HCT116 (cell line): ENCODE data around the gene CCDC15. TPM values are rescaled to one million over a fixed set of nuclear protein-coding genes. Genes with fewer than 3 reads are reported as not detected.

Experiments
- ATAC-seq: fragments of 200-7000 bp; cut with Tn5 transposase; 2 replicates; pipeline ENCODE4 v1.9.1; 2020; ENCODE audit warnings: mild to moderate bottlenecking, moderate library complexity
- BruUV-seq: library from RNA; stranded (reverse); fragments of 400-500 nt; replicated peaks from 2 replicates; lab custom pipeline; 2021; lab: Mats Ljungman, UMichigan
- CTCF ChIA-PET: fragments of 300-600 bp; sonication (Branson Sonifier 250); formaldehyde crosslinking; loops from one replicate; lab custom pipeline; 2021; ENCODE audit warnings: antibody characterized with exemption; lab: Charles Lee
- POLR2A ChIA-PET: fragments of 300-600, 350-600 bp; sonication (Branson Sonifier 250); formaldehyde crosslinking; loops from one replicate; lab custom pipeline; 2021; ENCODE audit warnings: antibody characterized with exemption; lab: Charles Lee
- RAD21 ChIA-PET, 2 experiments: fragments of 300-600 bp; sonication (Branson Sonifier 250); formaldehyde crosslinking; loops; one replicate each; lab custom pipeline; 2023; ENCODE audit warnings: low total read pairs in 2 of 2; ENCODE audit not compliant: uncharacterized antibody in 2 of 2, unreplicated experiment in 2 of 2, low non-redundant PET in 1 of 2; lab: Charles Lee
- DNase-seq: peaks from one replicate; pipeline ENCODE4 v3.0.0-alpha.2; 2010; ENCODE audit warnings: low read depth, low spot score
- H2AFZ ChIP-seq: fragments of 200-600 bp; shearing (Covaris generic), sonication (generic); 2 replicates; pipeline ENCODE4 v1.6.1; 2017; ENCODE audit warnings: low read depth, mixed run types, mixed read lengths, antibody characterized with exemption, low read length; ENCODE audit not compliant: poor library complexity, severe bottlenecking
- H3K27ac ChIP-seq: 2 replicates; pipeline ENCODE4 v1.5.1; 2012; ENCODE audit warnings: low read depth, low read length
- H3K27me3 ChIP-seq: fragments of 200-600 bp; sonication (generic); 2 replicates; pipeline ENCODE4 v1.6.1; 2016; ENCODE audit warnings: mixed run types, low read length, mixed read lengths; ENCODE audit not compliant: insufficient read depth
- H3K36me3 ChIP-seq, 2 experiments: fragments of 200-500 bp in 1 of 2; fragments of 200-600 bp in 1 of 2; sonication (Bioruptor generic) in 1 of 2; sonication (generic) in 1 of 2; 2 replicates each; pipeline versions ENCODE4 v1.5.1 to v1.6.1; 2014 to 2016; ENCODE audit warnings: low read length in 2 of 2, inconsistent platforms in 1 of 2, mixed read lengths in 1 of 2, mixed run types in 1 of 2; ENCODE audit not compliant: insufficient read depth in 2 of 2, control insufficient read depth in 1 of 2
- H3K4me1 ChIP-seq, 2 experiments: fragments of 200-600 bp in 1 of 2; sonication (generic) in 1 of 2; 2 replicates each; pipeline versions ENCODE4 v1.5.1 to v1.6.1; 2012 to 2017; ENCODE audit warnings: low read length in 2 of 2, inconsistent platforms in 1 of 2, mild to moderate bottlenecking in 1 of 2, mixed read lengths in 1 of 2, mixed run types in 1 of 2, moderate library complexity in 1 of 2; ENCODE audit not compliant: insufficient read depth in 2 of 2, control insufficient read depth in 1 of 2
- H3K4me2 ChIP-seq: fragments of 200-600 bp; sonication (generic); 2 replicates; pipeline ENCODE4 v1.6.1; 2017; ENCODE audit warnings: mixed run types, low read length, mixed read lengths
- H3K4me3 ChIP-seq, 2 experiments: fragments of 200-600 bp in 1 of 2; sonication (generic) in 1 of 2; replicated peaks in 1 of 2; 2 replicates each; pipeline ENCODE4 v1.5.1; 2011 to 2016; ENCODE audit warnings: low read length in 2 of 2, control low read depth in 1 of 2, low read depth in 1 of 2, mild to moderate bottlenecking in 1 of 2, mixed read lengths in 1 of 2, mixed run types in 1 of 2
- H3K79me2 ChIP-seq: fragments of 200-600 bp; sonication (generic); 2 replicates; pipeline ENCODE4 v1.6.1; 2017; ENCODE audit warnings: mild to moderate bottlenecking, mixed run types, low read length, moderate library complexity, mixed read lengths; ENCODE audit not compliant: insufficient read depth
- H3K9ac ChIP-seq: fragments of 200-600 bp; sonication (generic); 2 replicates; pipeline ENCODE4 v1.6.1; 2016; ENCODE audit warnings: low read length, mixed read lengths
- H3K9me2 ChIP-seq: fragments of 200-600 bp; sonication (generic), shearing (Covaris generic); 2 replicates; pipeline ENCODE4 v1.6.1; 2017; ENCODE audit warnings: mixed run types, mild to moderate bottlenecking, moderate library complexity; ENCODE audit not compliant: insufficient read depth
- H3K9me3 ChIP-seq, 2 experiments: fragments of 200-500 bp in 1 of 2; fragments of 200-600 bp in 1 of 2; sonication (Bioruptor generic) in 1 of 2; sonication (generic) in 1 of 2; 2 replicates each; pipeline ENCODE4 v1.6.1; 2014 to 2017; ENCODE audit warnings: low read length in 2 of 2, mixed read lengths in 2 of 2, inconsistent platforms in 1 of 2, low read depth in 1 of 2, mild to moderate bottlenecking in 1 of 2, mixed run types in 1 of 2, moderate library complexity in 1 of 2; ENCODE audit not compliant: control insufficient read depth in 1 of 2, insufficient read depth in 1 of 2
- H4K20me1 ChIP-seq: fragments of 200-600 bp; sonication (generic), shearing (Covaris generic); 2 replicates; pipeline ENCODE4 v1.6.1; 2017; ENCODE audit warnings: mixed run types, mild to moderate bottlenecking, moderate library complexity; ENCODE audit not compliant: insufficient read depth
- CBX3 ChIP-seq: IDR thresholded peaks from 2 replicates; pipeline ENCODE4 v1.6.1; 2012; ENCODE audit warnings: low read depth
- CEBPB ChIP-seq: IDR thresholded peaks from 2 replicates; pipeline ENCODE4 v1.6.1; 2012; ENCODE audit warnings: low read depth
- ELF1 ChIP-seq: IDR thresholded peaks from 2 replicates; pipeline ENCODE4 v1.6.1; 2012; ENCODE audit warnings: low read depth, borderline replicate concordance
- EZH2 ChIP-seq: fragments of 200-600 bp; sonication (generic); IDR thresholded peaks from 2 replicates; pipeline ENCODE4 v1.6.1; 2017; ENCODE audit warnings: antibody characterized with exemption, mixed run types
- EZH2phosphoT487 ChIP-seq: fragments of 200-600 bp; IDR thresholded peaks from 2 replicates; pipeline ENCODE4 v1.6.1; 2018; ENCODE audit warnings: antibody characterized with exemption, borderline replicate concordance
- FOSL1 ChIP-seq: IDR thresholded peaks from 2 replicates; pipeline ENCODE4 v1.6.1; 2012; ENCODE audit warnings: low read depth
- MAX ChIP-seq: IDR thresholded peaks from 2 replicates; pipeline ENCODE4 v1.6.1; 2012
- POLR2A ChIP-seq: IDR thresholded peaks from 2 replicates; pipeline ENCODE4 v1.7.0; 2011; ENCODE audit warnings: borderline replicate concordance; ENCODE audit not compliant: insufficient read depth, insufficient read length; ENCODE audit errors: extremely low read depth
- POLR2AphosphoS5 ChIP-seq: IDR thresholded peaks from 2 replicates; pipeline ENCODE4 v1.6.1; 2011; ENCODE audit warnings: mild to moderate bottlenecking, low read depth, low read length, moderate library complexity
- RAD21 ChIP-seq: IDR thresholded peaks from 2 replicates; pipeline ENCODE4 v1.6.1; 2012; ENCODE audit warnings: low read depth, mild to moderate bottlenecking
- SIN3A ChIP-seq: IDR thresholded peaks from 2 replicates; pipeline ENCODE4 v1.6.1; 2012; ENCODE audit warnings: low read depth
- ZBTB33 ChIP-seq: IDR thresholded peaks from 2 replicates; pipeline ENCODE4 v1.6.1; 2011; ENCODE audit warnings: mild to moderate bottlenecking, low read length, moderate library complexity; ENCODE audit not compliant: insufficient replicate concordance; ENCODE audit errors: extremely low read depth
- ZFX ChIP-seq: fragments of 450-650 bp; IDR thresholded peaks from 2 replicates; pipeline ENCODE4 v1.6.1; 2017
- ZNF274 ChIP-seq: fragments of 200-500 bp; sonication (Bioruptor generic); IDR thresholded peaks from 2 replicates; pipeline ENCODE4 v1.6.1; 2014; ENCODE audit warnings: mild to moderate bottlenecking, low read depth, low read length, inconsistent platforms
- intact Hi-C: fragments of 100-400 bp; cut with micrococcal nuclease; formaldehyde crosslinking; loops from 2 replicates; pipeline ENCODE4 v1.10.0; 2022
- total RNA-seq: library from RNA; stranded (reverse); gene quantifications from one replicate; pipeline ENCODE4 v1.2.1, GENCODE V29; 2021; ENCODE audit not compliant: unreplicated experiment

Gene CCDC15
- total RNA-seq, 1 experiment from 2014 or later: 2.4 TPM

GRCh38 chr11:125085301-125086081 lies 131.5 kb downstream of the CCDC15 start:
- POLR2A ChIA-PET: no interaction called here
- CTCF ChIA-PET: no interaction called here
- Histone ChIP-seq H4K20me1 (no peaks in the 10 kb centered on the region), H3K27me3 (no peaks in the 10 kb centered on the region), H3K36me3 (no peaks in the 10 kb centered on the region), H3K9me3 (no peaks in the 10 kb centered on the region), H3K4me3 (no peak overlapping the region), H3K27ac (no peak overlapping the region), H3K9ac (no peak overlapping the region)
- ATAC-seq: no peak
- no peak for DNase-seq
- no peak for TF ChIP-seq EZH2
- no peak for TF ChIP-seq CBX3
- TF ChIP-seq POLR2A: no peak
- TF ChIP-seq CEBPB: no peak
- no peak for TF ChIP-seq MAX
- no peak for TF ChIP-seq ZFX
- no peak for TF ChIP-seq ZNF274
- TF ChIP-seq, all 23 proteins: peak for 0
- no peaks in the 10 kb centered on the region for H3K9me2 ChIP-seq
- no TSS peak for BruUV-seq
- H3K79me2 ChIP-seq: no peaks in the 10 kb centered on the region
- H3K4me1 ChIP-seq: peaks cover 14 to 60% of the 10 kb centered on the region in 2 experiments; a peak in 3 of 4 replicates
- RAD21 ChIA-PET: no interaction called here
- no peak overlapping the region for H3K4me2 ChIP-seq
- no peak overlapping the region for H2AFZ ChIP-seq
- intact Hi-C loops: no loop called here

- Histone ChIP-seq H3K4me2 (peak overlapping the region; percentile 45; the same call in 1 of the 2 replicates), H3K9ac (no peak overlapping the region), H3K36me3 (no peaks in the 10 kb centered on the region), H3K27ac (no peak overlapping the region), H3K4me1 (peaks cover 17 to 56% of the 10 kb centered on the region in 2 experiments; a peak in 3 of 4 replicates), H3K27me3 (no peaks in the 10 kb centered on the region), H3K9me2 (no peaks in the 10 kb centered on the region), H2AFZ (no peak overlapping the region), H3K9me3 (no peaks in the 10 kb centered on the region), H4K20me1 (no peaks in the 10 kb centered on the region), H3K79me2 (no peaks in the 10 kb centered on the region), H3K4me3 (no peak overlapping the region)
- intact Hi-C loops: no loop called here
- no TSS peak for BruUV-seq
- ATAC-seq (no peak), DNase-seq (no peak)
- ChIA-PET POLR2A (no interaction called here), RAD21 (no interaction called here), CTCF (interaction anchor here (1.0 kb wide), 1 partner anchor 346 kb away, joined by 3 read pairs; no protein-coding TSS in a partner anchor)
- TF ChIP-seq EZH2phosphoT487 (no peak), RAD21 (no peak), CEBPB (no peak), ZBTB33 (no peak), POLR2AphosphoS5 (no peak), ELF1 (no peak), SIN3A (no peak), FOSL1 (no peak)
Observed at GRCh38 chr11:125086633-125087296, 132.8 kb downstream of the CCDC15 start.
